Esophagus muscularis mucosa (tissue), 4 donors: ENCODE data around the gene SBNO2. TPM values are rescaled to one million over a fixed set of nuclear protein-coding genes. Genes with fewer than 3 reads are reported as not detected.
A peak's percentile ranks its signal among the peaks of the same experiment; 100 is the strongest.

ENCODE experiments used
- DNase-seq: peaks from one replicate; pipeline ENCODE4 v3.0.0-alpha.2; 2017; ENCODE audit errors: extremely low spot score
- H3K27ac ChIP-seq, 4 donors: fragments of 200-600 bp; sonication (generic); replicated peaks in 1 of 4; 1 replicate in 3 of 4; 2 replicates in 1 of 4; pipeline ENCODE4 v1.5.1; 2016 to 2019; ENCODE audit warnings: mild to moderate bottlenecking in 1 of 4
- H3K27me3 ChIP-seq, 4 donors: fragments of 200-600 bp; sonication (generic); one replicate each; pipeline versions ENCODE4 v1.5.1 to v1.6.0; 2016 to 2019
- H3K36me3 ChIP-seq, 4 donors: fragments of 200-600 bp; sonication (generic); one replicate each; pipeline ENCODE4 v1.5.1; 2016 to 2019
- H3K4me1 ChIP-seq, 4 donors: fragments of 200-600 bp; sonication (generic); one replicate each; pipeline ENCODE4 v1.5.1; 2016 to 2019
- H3K4me3 ChIP-seq, 4 donors: fragments of 200-600 bp; sonication (generic); 1 replicate in 2 of 4; 2 replicates in 2 of 4; pipeline ENCODE4 v1.5.1; 2016 to 2019; ENCODE audit warnings: mild to moderate bottlenecking in 4 of 4, moderate library complexity in 1 of 4
- H3K9me3 ChIP-seq, 4 donors: fragments of 200-600 bp; sonication (generic); 1 replicate in 3 of 4; 2 replicates in 1 of 4; pipeline ENCODE4 v1.5.1; 2016 to 2019
- CTCF ChIP-seq, 3 experiments: fragments of 200-600 bp in 2 of 3; fragments of 450-650 bp in 1 of 3; sonication (generic) in 2 of 3; IDR thresholded peaks; one replicate each; pipeline ENCODE4 v1.5.1; 2017 to 2019; ENCODE audit warnings: antibody characterized with exemption in 3 of 3, mild to moderate bottlenecking in 2 of 3, moderate library complexity in 1 of 3
- EP300 ChIP-seq: sonication (generic); formaldehyde crosslinking; IDR thresholded peaks from one replicate; pipeline ENCODE4 v1.6.1; 2017; ENCODE audit warnings: antibody characterized with exemption
- POLR2A ChIP-seq: fragments of 450-650 bp; IDR thresholded peaks from one replicate; pipeline ENCODE4 v1.6.1; 2017; ENCODE audit warnings: antibody characterized with exemption, moderate library complexity, mild to moderate bottlenecking, low read depth
- POLR2AphosphoS5 ChIP-seq, 2 donors: sonication (generic); formaldehyde crosslinking; IDR thresholded peaks; one replicate each; pipeline ENCODE4 v1.6.1; 2017; ENCODE audit warnings: antibody characterized with exemption in 2 of 2
- WGBS: methylation state at CpG from one replicate; pipeline ENCODE4 v1.1.5; 2018; 5-methylcytosine and 5-hydroxymethylcytosine counted together
- intact Hi-C: fragments of 100-400 bp; cut with DNase I; formaldehyde crosslinking; loops from one replicate; pipeline ENCODE4 v1.15.1; 2023
- total RNA-seq, 4 donors: library from RNA; depleted of rRNA; stranded (reverse); fragments of >200 nt; gene quantifications; one replicate each; pipeline versions ENCODE4 v1.1.0 to v1.2.1, GENCODE V29; 2016

The SBNO2 gene
- total RNA-seq: 100 to 1,000 TPM in 1 of 4 donors, 10 to 100 TPM in 3; 16.2 to 141 (median 30.5) TPM

- H3K27ac ChIP-seq: peak within 1 kb of the TSS; percentile 90 to 99 (median 95)
- intact Hi-C loops: no loop called here
- peak; percentile 80 to 84 for TF ChIP-seq POLR2AphosphoS5 (IDR thresholded peaks at IDR 0.05)
- peak; percentile 56 for TF ChIP-seq POLR2A
- no peak for TF ChIP-seq CTCF (IDR thresholded peaks at IDR 0.05)
- no peak for TF ChIP-seq EP300
- DNase-seq: peak; percentile 99
- H3K27me3 ChIP-seq: no peaks in the 10 kb centered on the region
- H3K9me3 ChIP-seq: no peaks in the 10 kb centered on the region
- peaks cover 25 to 58% (median 54%) of the 10 kb centered on the region in 4 donors for H3K4me1 ChIP-seq
- 55% methylated on average over 20 of the region's 84 CpGs for WGBS
- peak within 1 kb of the TSS; percentile 82 to 97 (median 96) for H3K4me3 ChIP-seq
- peaks cover 0 to 3% (median 0%) of the 10 kb centered on the region in 4 donors for H3K36me3 ChIP-seq
Measured at GRCh38 chr19:1173845-1174809, at the start of gene SBNO2. SBNO2 (minus strand) TSS chr19:1174268; CDS start chr19:1154276, 19,992 bp downstream.

GRCh38 chr19:1223018-1223855 is 49.2 kb upstream of the SBNO2 start:
- intact Hi-C loops: no loop called here
- TF ChIP-seq POLR2A (no peak), CTCF (IDR thresholded peaks at IDR 0.05) (peak in 2 of 3 experiments; percentile 22 to 37), POLR2AphosphoS5 (IDR thresholded peaks at IDR 0.05) (no peak), EP300 (no peak)
- Histone ChIP-seq H3K27me3 (no peaks in the 10 kb centered on the region), H3K9me3 (no peaks in the 10 kb centered on the region), H3K27ac (peak overlapping the region in 1 of 4 donors; percentile 7), H3K4me3 (no peak overlapping the region), H3K36me3 (peaks cover 30 to 87% (median 85%) of the 10 kb centered on the region in 4 donors), H3K4me1 (peaks cover 35 to 48% (median 43%) of the 10 kb centered on the region in 4 donors)
- DNase-seq: no peak
- whole genome bisulfite sequencing: 65% methylated on average over 4 of the region's 48 CpGs

- peak overlapping the region in 2 of 4 donors; percentile 30 to 32 for H3K27ac ChIP-seq
- H3K4me1 ChIP-seq: peaks cover 43 to 56% (median 52%) of the 10 kb centered on the region in 4 donors
- WGBS: no CpG with 5 or more reads among the region's 14 CpGs
- no peak overlapping the region for H3K4me3 ChIP-seq
- DNase-seq: no peak
- intact Hi-C loops: no loop called here
- H3K9me3 ChIP-seq: no peaks in the 10 kb centered on the region
- TF ChIP-seq POLR2AphosphoS5 (IDR thresholded peaks at IDR 0.05) (no peak), EP300 (no peak)
- H3K36me3 ChIP-seq: peaks cover 21 to 79% (median 77%) of the 10 kb centered on the region in 4 donors
- no peaks in the 10 kb centered on the region for H3K27me3 ChIP-seq
Measured at GRCh38 chr19:1222394-1222793, 48.3 kb upstream of the SBNO2 start.

GRCh38 chr19:1221904-1222255 is 47.8 kb upstream of the SBNO2 start:
- Histone ChIP-seq H3K36me3 (peaks cover 18 to 73% (median 72%) of the 10 kb centered on the region in 4 donors), H3K4me3 (no peak overlapping the region), H3K9me3 (no peaks in the 10 kb centered on the region), H3K27me3 (no peaks in the 10 kb centered on the region), H3K4me1 (peaks cover 48 to 62% (median 57%) of the 10 kb centered on the region in 4 donors), H3K27ac (peak overlapping the region in 3 of 4 donors; percentile 30 to 42 (median 32))
- WGBS: 81% methylated on average over 5 of the region's 22 CpGs
- intact Hi-C loops: no loop called here
- TF ChIP-seq EP300 (no peak), POLR2AphosphoS5 (IDR thresholded peaks at IDR 0.05) (no peak), POLR2A (no peak)
- DNase-seq: no peak

GRCh38 chr19:1220976-1221903 is 47.2 kb upstream of the SBNO2 start:
- H3K36me3 ChIP-seq: peaks cover 12 to 67% (median 65%) of the 10 kb centered on the region in 4 donors
- H3K27me3 ChIP-seq: no peaks in the 10 kb centered on the region
- TF ChIP-seq POLR2A (no peak), CTCF (IDR thresholded peaks at IDR 0.05) (peak; percentile 47 to 84 (median 59)), EP300 (no peak), POLR2AphosphoS5 (IDR thresholded peaks at IDR 0.05) (peak; percentile 21 to 38)
- H3K4me3 ChIP-seq: no peak overlapping the region
- peak overlapping the region in 3 of 4 donors; percentile 30 to 42 (median 32) for H3K27ac ChIP-seq
- H3K4me1 ChIP-seq: peaks cover 55 to 68% (median 63%) of the 10 kb centered on the region in 4 donors
- DNase-seq: no peak
- intact Hi-C loops: no loop called here
- WGBS: 79% methylated on average over 11 of the region's 38 CpGs
- no peaks in the 10 kb centered on the region for H3K9me3 ChIP-seq
